Colonic mucosa (tissue), 4 donors: Measurements from ENCODE around the gene ADGRA1. TPM values are rescaled to one million over a fixed set of nuclear protein-coding genes. Genes with fewer than 3 reads are reported as not detected.

Experiments
- DNase-seq: peaks from one replicate; pipeline ENCODE4 v3.0.0-alpha.2; 2020
- H3K27ac ChIP-seq: fragments of 200-600 bp; one replicate; pipeline ENCODE4 v1.8.0; 2021
- H3K27me3 ChIP-seq: fragments of 200-600 bp; one replicate; pipeline ENCODE4 v1.8.0; 2021
- H3K36me3 ChIP-seq: fragments of 200-600 bp; one replicate; pipeline ENCODE4 v1.8.0; 2021
- H3K4me1 ChIP-seq: fragments of 200-600 bp; one replicate; pipeline ENCODE4 v1.8.0; 2021; ENCODE audit warnings: mild to moderate bottlenecking
- H3K4me3 ChIP-seq: fragments of 200-600 bp; one replicate; pipeline ENCODE4 v1.8.0; 2021
- H3K9ac ChIP-seq, 2 donors: one replicate each; pipeline ENCODE4 v1.7.0; 2013; ENCODE audit warnings: control low read depth in 2 of 2, low read depth in 2 of 2, low read length in 2 of 2
- H3K9me3 ChIP-seq: fragments of 200-600 bp; one replicate; pipeline ENCODE4 v1.8.0; 2021
- CTCF ChIP-seq: fragments of 200-600 bp; IDR thresholded peaks from one replicate; pipeline ENCODE4 v1.8.0; 2022; ENCODE audit warnings: antibody characterized with exemption, mild to moderate bottlenecking
- intact Hi-C: fragments of 100-400 bp; cut with DNase I; formaldehyde crosslinking; loops from one replicate; pipeline ENCODE4 v1.14.1; 2022
- total RNA-seq, 2 donors: library from RNA; stranded (reverse); fragmentation: NEBNext Ultra II Directional in 1 of 2; extraction: Animal tissue kit (Norgen Biotek cat#: 25700) in 1 of 2; gene quantifications; one replicate each; pipeline ENCODE4 v1.2.1, GENCODE V29; 2021
- donor health status: healthy.
- donor health status: DM: no; HTN: no; CAD: no.
- donor health status: DM: no; HTN: no; CAD: no.

The ADGRA1 gene
- total RNA-seq, 2 donors from 2014 or later: not detected

GRCh38 chr10:133094286-133094685, 6.6 kb downstream of the ADGRA1 start:
- Histone ChIP-seq H3K4me3 (no peak overlapping the region), H3K9ac (no peak overlapping the region), H3K27me3 (peaks cover under 1% of the 10 kb centered on the region), H3K36me3 (no peaks in the 10 kb centered on the region), H3K4me1 (no peaks in the 10 kb centered on the region), H3K9me3 (no peaks in the 10 kb centered on the region), H3K27ac (no peak overlapping the region)
- intact Hi-C loops: no loop called here
- no peak for DNase-seq
- TF ChIP-seq CTCF: no peak

- Histone ChIP-seq H3K27ac (no peak overlapping the region), H3K9me3 (no peaks in the 10 kb centered on the region), H3K27me3 (no peaks in the 10 kb centered on the region), H3K4me1 (no peaks in the 10 kb centered on the region), H3K9ac (no peak overlapping the region), H3K4me3 (no peak overlapping the region), H3K36me3 (no peaks in the 10 kb centered on the region)
- TF ChIP-seq CTCF: no peak
- intact Hi-C loops: no loop called here
- no peak for DNase-seq
These were observed 7.1 kb downstream of the ADGRA1 start for GRCh38 chr10:133094866-133095265.

- Histone ChIP-seq H3K9me3 (no peaks in the 10 kb centered on the region), H3K4me1 (no peaks in the 10 kb centered on the region), H3K36me3 (no peaks in the 10 kb centered on the region), H3K27ac (no peak overlapping the region), H3K4me3 (no peak overlapping the region), H3K9ac (no peak overlapping the region), H3K27me3 (no peaks in the 10 kb centered on the region)
- intact Hi-C loops: no loop called here
- no peak for TF ChIP-seq CTCF
- no peak for DNase-seq
These were observed 7.9 kb downstream of the ADGRA1 start for GRCh38 chr10:133095586-133095985.

- no peak for DNase-seq
- H3K36me3 ChIP-seq: no peaks in the 10 kb centered on the region
- no peaks in the 10 kb centered on the region for H3K4me1 ChIP-seq
- no peaks in the 10 kb centered on the region for H3K9me3 ChIP-seq
- H3K9ac ChIP-seq: no peak overlapping the region
- no peaks in the 10 kb centered on the region for H3K27me3 ChIP-seq
- intact Hi-C loops: no loop called here
- no peak overlapping the region for H3K4me3 ChIP-seq
- TF ChIP-seq CTCF: no peak
- H3K27ac ChIP-seq: no peak overlapping the region
These were observed 9.0 kb downstream of the ADGRA1 start for GRCh38 chr10:133096616-133097269.

GRCh38 chr10:133097418-133097817, 9.7 kb downstream of the ADGRA1 start:
- H3K27ac ChIP-seq: no peak overlapping the region
- intact Hi-C loops: no loop called here
- no peaks in the 10 kb centered on the region for H3K4me1 ChIP-seq
- TF ChIP-seq CTCF: no peak
- no peak overlapping the region for H3K9ac ChIP-seq
- no peaks in the 10 kb centered on the region for H3K9me3 ChIP-seq
- H3K27me3 ChIP-seq: no peaks in the 10 kb centered on the region
- no peak overlapping the region for H3K4me3 ChIP-seq
- no peak for DNase-seq
- H3K36me3 ChIP-seq: no peaks in the 10 kb centered on the region
